ENCODE measurements around the gene LEFTY2. TPM values are rescaled to one million over a fixed set of nuclear protein-coding genes. Genes with fewer than 3 reads are reported as not detected.

Gene LEFTY2
- polyA plus RNA-seq, 2 of the 4 experiments (the other 2 are of a cell fraction) = not detected

GRCh38 chr1:225946803-225947202 lies 5.8 kb upstream of the LEFTY2 start:
- Histone ChIP-seq H3K4me3 (no peak overlapping the region), H3K4me2 (no peak overlapping the region), H3K27ac (no peak overlapping the region), H3K4me1 (no peaks in the 10 kb centered on the region), H3K9me3 (no peaks in the 10 kb centered on the region)
- ChIA-PET POLR2A (no interaction called here), CTCF (interaction anchor here (1.3 to 2.5 kb wide), 3 partner anchors 11 to 472 kb away, joined by 4 to 8 read pairs (median 5); no protein-coding TSS in a partner anchor)
- no peak for TF ChIP-seq POLR2A (IDR thresholded peaks at IDR 0.05; ENCODE audit: low read length)
- TF ChIP-seq JUN (IDR thresholded peaks at IDR 0.05) = no peak
- TF ChIP-seq NPAS2 (CRISPR knock-in tag; IDR thresholded peaks at IDR 0.05; ENCODE audit: borderline replicate concordance) = no peak
- TF ChIP-seq ZC3H11A (IDR thresholded peaks at IDR 0.05) = no peak
- no peak for TF ChIP-seq HOXB5 (CRISPR knock-in tag; IDR thresholded peaks at IDR 0.05)
- TF ChIP-seq SREBF2 (IDR thresholded peaks at IDR 0.05) = no peak
- no peak for TF ChIP-seq CHD2 (IDR thresholded peaks at IDR 0.05; ENCODE audit: low read length, partially characterized antibody)
- TF ChIP-seq HOXB13 (CRISPR knock-in tag; IDR thresholded peaks at IDR 0.05; ENCODE audit: low read depth) = no peak
- no peak for TF ChIP-seq RNF2 (IDR thresholded peaks at IDR 0.05; ENCODE audit: borderline replicate concordance, low read depth)
- TF ChIP-seq CHD4 (IDR thresholded peaks at IDR 0.05; ENCODE audit: borderline replicate concordance) = no peak
- no peak for TF ChIP-seq RAD21 (conservative IDR thresholded peaks at IDR 0.05 in 1 of 2, IDR thresholded peaks at IDR 0.05 in 1 of 2)
- no peak for TF ChIP-seq HMGXB4 (CRISPR knock-in tag; IDR thresholded peaks at IDR 0.05; ENCODE audit: borderline replicate concordance)
- no peak for TF ChIP-seq ELK1 (IDR thresholded peaks at IDR 0.05; ENCODE audit: low read depth, low read length)
- TF ChIP-seq ZSCAN20 (CRISPR knock-in tag; IDR thresholded peaks at IDR 0.05) = no peak
- no peak for TF ChIP-seq CTCF (IDR thresholded peaks at IDR 0.05)
- no peak for TF ChIP-seq POLR2AphosphoS2 (conservative IDR thresholded peaks at IDR 0.05; ENCODE audit: low read length)
- TF ChIP-seq CEBPB (IDR thresholded peaks at IDR 0.05) = no peak
- TF ChIP-seq CBX8 (IDR thresholded peaks at IDR 0.05) = no peak
- TF ChIP-seq HEYL (CRISPR knock-in tag; IDR thresholded peaks at IDR 0.05) = no peak
- TF ChIP-seq TFCP2L1 (CRISPR knock-in tag; IDR thresholded peaks at IDR 0.05) = no peak
- ATAC-seq = no peak
- FAIRE-seq = no peak
- DNase-seq (ENCODE audit: low read depth in 1 of 2, low spot score in 1 of 2) = no peak
- WGBS (ENCODE audit: missing lambda C conversion rate) = 87% methylated on average over 5 of the region's 5 CpGs

GRCh38 chr1:225946082-225946620 lies 5.1 kb upstream of the LEFTY2 start:
- FAIRE-seq (no peak), ATAC-seq (no peak), DNase-seq (ENCODE audit: low read depth in 1 of 2, low spot score in 1 of 2) (no peak)
- no peak overlapping the region for H3K4me2 ChIP-seq
- 53% methylated on average over 4 of the region's 4 CpGs for WGBS (ENCODE audit: missing lambda C conversion rate)
- ChIA-PET POLR2A (no interaction called here), CTCF (interaction anchor here (1.0 to 2.5 kb wide), 6 partner anchors 12 to 471 kb away, joined by 3 to 8 read pairs (median 4); no protein-coding TSS in a partner anchor)
- no peaks in the 10 kb centered on the region for H3K9me3 ChIP-seq
- H3K4me3 ChIP-seq = no peak overlapping the region
- TF ChIP-seq ELK1 (IDR thresholded peaks at IDR 0.05; ENCODE audit: low read depth, low read length) (no peak), MAZ (IDR thresholded peaks at IDR 0.05; ENCODE audit: borderline replicate concordance, low read depth, low read length) (no peak), PHF8 (IDR thresholded peaks at IDR 0.05; ENCODE audit: borderline replicate concordance, low read depth) (no peak), POLR2A (IDR thresholded peaks at IDR 0.05; ENCODE audit: low read length) (no peak), HOXB5 (CRISPR knock-in tag; IDR thresholded peaks at IDR 0.05) (no peak), HEYL (CRISPR knock-in tag; IDR thresholded peaks at IDR 0.05) (no peak), RNF2 (IDR thresholded peaks at IDR 0.05; ENCODE audit: borderline replicate concordance, low read depth) (no peak), TP53 (CRISPR knock-in tag; IDR thresholded peaks at IDR 0.05) (no peak), POLR2AphosphoS2 (conservative IDR thresholded peaks at IDR 0.05; ENCODE audit: low read length) (no peak), JUN (IDR thresholded peaks at IDR 0.05) (no peak), E2F6 (IDR thresholded peaks at IDR 0.05; ENCODE audit: borderline replicate concordance, low read depth) (no peak), BCL3 (IDR thresholded peaks at IDR 0.05) (no peak), NPAS2 (CRISPR knock-in tag; IDR thresholded peaks at IDR 0.05; ENCODE audit: borderline replicate concordance) (no peak)
- H3K4me1 ChIP-seq = no peaks in the 10 kb centered on the region
- no peak overlapping the region for H3K27ac ChIP-seq

Measured in A549 (cell line).